ENCODE results near the gene TMEM139.

The TMEM139 gene

GRCh38 chr7:143325240-143325639 is 40.5 kb downstream of the TMEM139 start:
- DNase-seq, result no peak

DNA sequence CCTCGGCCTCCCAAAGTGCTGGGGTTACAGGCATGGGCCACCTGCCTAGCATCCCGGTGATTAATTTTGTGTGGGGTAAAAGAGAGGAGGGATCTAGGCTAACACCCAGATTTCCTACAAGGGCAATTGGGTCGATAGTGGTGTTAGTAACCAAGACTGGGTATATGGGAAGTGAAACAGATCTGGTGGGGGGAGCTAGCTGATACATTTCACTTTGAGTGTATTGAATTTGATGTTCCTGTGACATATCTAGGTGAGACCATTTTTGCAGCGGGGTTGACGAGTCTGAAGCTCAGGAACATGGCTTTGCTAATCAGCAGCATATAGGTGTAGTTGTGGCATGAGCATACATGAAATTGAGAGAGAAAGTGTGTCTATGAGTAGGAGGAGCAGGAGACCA is 43.1 kb downstream of the TMEM139 start:
- DNase-seq, result no peak

GRCh38 chr7:143329471-143330170 is 44.9 kb downstream of the TMEM139 start:
- DNase-seq, result no peak

DNA sequence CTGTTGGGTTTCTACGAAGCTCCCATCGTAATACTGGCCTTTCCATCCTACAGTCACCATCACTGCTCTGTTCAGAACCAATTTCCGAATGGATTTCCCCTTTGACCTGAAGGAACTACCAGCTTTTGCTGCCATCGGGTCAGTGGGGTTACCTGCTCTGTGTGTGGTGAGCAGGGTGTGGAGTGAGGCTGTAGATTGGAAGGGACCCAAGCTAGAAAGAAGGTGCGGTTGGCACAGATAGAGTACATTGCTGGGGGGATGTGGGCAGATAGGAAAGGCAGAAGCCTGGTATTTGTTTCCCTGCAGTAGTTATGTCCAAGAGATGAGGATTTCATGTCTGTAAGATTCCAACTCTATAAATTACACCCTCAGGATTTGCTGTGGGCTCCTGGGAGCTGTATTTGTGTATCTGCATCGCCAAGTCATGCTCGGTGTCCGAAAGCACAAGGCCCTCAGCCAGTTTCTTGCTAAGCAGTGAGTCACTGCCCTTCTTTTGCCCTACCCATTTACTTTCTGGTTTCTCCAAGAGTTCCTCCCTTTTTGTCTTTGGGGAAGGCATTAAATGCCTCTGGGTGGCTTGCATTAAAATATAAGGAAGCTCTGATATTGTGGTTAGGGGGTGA is 46.5 kb downstream of the TMEM139 start:
- no peak for DNase-seq

GRCh38 chr7:143334244-143334643 is 49.5 kb downstream of the TMEM139 start:
- no peak for DNase-seq

GRCh38 chr7:143337216-143337615 is 52.5 kb downstream of the TMEM139 start:
- DNase-seq, result no peak
